HepG2 (cell line): ENCODE results near the gene PIM3. TPM values are rescaled to one million over a fixed set of nuclear protein-coding genes. Genes with fewer than 3 reads are reported as not detected.
A peak's percentile ranks its signal among the peaks of the same experiment; 100 is the strongest.

Experiments
- AHDC1 ChIP-seq: sonication (generic); formaldehyde crosslinking; IDR thresholded peaks from 2 replicates; pipeline ENCODE4 v1.5.1; 2020; ENCODE audit warnings: mild to moderate bottlenecking, missing genetic modification reagents, borderline replicate concordance
- ARNT ChIP-seq: fragments of 450-650 bp; IDR thresholded peaks from 2 replicates; pipeline ENCODE4 v1.6.1; 2017
- CBFB ChIP-seq: sonication (generic); formaldehyde crosslinking; IDR thresholded peaks from 2 replicates; pipeline ENCODE4 v1.4.0; 2020; ENCODE audit warnings: missing genetic modification reagents
- CBX2 ChIP-seq, 2 experiments: fragments of 200-600 bp in 1 of 2; sonication (generic); formaldehyde crosslinking in 1 of 2; IDR thresholded peaks; 2 replicates each; pipeline versions ENCODE4 v1.7.0 to v1.8.1; 2018 to 2022; ENCODE audit warnings: low read depth in 2 of 2, low read length in 1 of 2, mild to moderate bottlenecking in 1 of 2, missing genetic modification reagents in 1 of 2
- FOXA3 ChIP-seq: IDR thresholded peaks from 2 replicates; pipeline ENCODE4 v1.6.1; 2016; ENCODE audit warnings: missing genetic modification reagents, missing compliant biosample characterization
- FOXC1 ChIP-seq: sonication (generic); formaldehyde crosslinking; IDR thresholded peaks from 2 replicates; pipeline ENCODE4 v1.8.0; 2022; ENCODE audit warnings: mild to moderate bottlenecking, missing genetic modification reagents, borderline replicate concordance
- GATAD2A ChIP-seq: IDR thresholded peaks from 2 replicates; pipeline ENCODE4 v1.6.1; 2016
- MBD4 ChIP-seq: IDR thresholded peaks from 2 replicates; pipeline ENCODE4 v1.6.1; 2012; ENCODE audit warnings: low read length, inconsistent platforms, borderline replicate concordance
- MLX ChIP-seq: IDR thresholded peaks from 2 replicates; pipeline ENCODE4 v1.6.1; 2016
- NCOA5 ChIP-seq: sonication (generic); formaldehyde crosslinking; IDR thresholded peaks from 2 replicates; pipeline ENCODE4 v1.4.0; 2020; ENCODE audit warnings: missing genetic modification reagents
- NCOR1 ChIP-seq: fragments of 200-600 bp; sonication (generic); IDR thresholded peaks from 2 replicates; pipeline ENCODE4 v1.7.0; 2017; ENCODE audit warnings: antibody characterized with exemption, low read length, borderline replicate concordance
- NR3C1 ChIP-seq: sonication (generic); formaldehyde crosslinking; IDR thresholded peaks from 2 replicates; pipeline ENCODE4 v1.4.0; 2020; ENCODE audit warnings: missing genetic modification reagents
- TBX3 ChIP-seq: fragments of 450-650 bp; IDR thresholded peaks from 2 replicates; pipeline ENCODE4 v1.6.1; 2017; ENCODE audit warnings: antibody characterized with exemption, mild to moderate bottlenecking, inconsistent platforms, borderline replicate concordance
- TIGD3 ChIP-seq: sonication (generic); formaldehyde crosslinking; IDR thresholded peaks from 2 replicates; pipeline ENCODE4 v1.5.1; 2020; ENCODE audit warnings: mild to moderate bottlenecking, missing genetic modification reagents, borderline replicate concordance
- ZNF160 ChIP-seq: sonication (generic); formaldehyde crosslinking; IDR thresholded peaks from 2 replicates; pipeline ENCODE4 v1.8.0; 2022; ENCODE audit warnings: mild to moderate bottlenecking, inconsistent platforms, missing genetic modification reagents
- ZNF235 ChIP-seq: sonication (generic); formaldehyde crosslinking; IDR thresholded peaks from 2 replicates; pipeline ENCODE4 v1.8.1; 2023; ENCODE audit warnings: mild to moderate bottlenecking, missing genetic modification reagents, borderline replicate concordance
- ZNF296 ChIP-seq: sonication (generic); formaldehyde crosslinking; conservative IDR thresholded peaks from 2 replicates; pipeline ENCODE4 v1.5.0; 2020; ENCODE audit warnings: mild to moderate bottlenecking, missing genetic modification reagents
- ZNF337 ChIP-seq: sonication (generic); formaldehyde crosslinking; IDR thresholded peaks from 2 replicates; pipeline ENCODE4 v1.5.1; 2020; ENCODE audit warnings: missing genetic modification reagents, low read depth, mild to moderate bottlenecking, borderline replicate concordance
- ZNF580 ChIP-seq: IDR thresholded peaks from 2 replicates; pipeline ENCODE4 v1.6.1; 2016; ENCODE audit warnings: low read depth, borderline replicate concordance
- ZUFSP ChIP-seq: sonication (generic); formaldehyde crosslinking; IDR thresholded peaks from 2 replicates; pipeline ENCODE4 v1.9.0; 2021; ENCODE audit warnings: missing genetic modification reagents, mild to moderate bottlenecking, borderline replicate concordance
- polyA plus RNA-seq, 8 experiments: library from polyadenylated mRNA; depleted of rRNA in 3 of 8; stranded (reverse) in 7 of 8; unstranded in 1 of 8; fragments of >200 nt; fragmentation: Illumina TruSeq in 4 of 8; extraction: Trizol in 4 of 8; gene quantifications; 2 replicates each; pipeline versions ENCODE4 v1.2.1 to v1.2.3, GENCODE V29; 2011 to 2016; ENCODE audit warnings: low read depth in 4 of 8, missing spikeins in 1 of 8, mixed read lengths in 1 of 8; ENCODE audit not compliant: insufficient read depth in 1 of 8
- total RNA-seq, 5 experiments: library from RNA; depleted of rRNA; stranded (reverse); fragments of >200 nt; fragmentation: Illumina TruSeq; extraction: Trizol; gene quantifications; 2 replicates each; pipeline ENCODE4 v1.2.3, GENCODE V29; 2016; ENCODE audit warnings: low read depth in 1 of 5

PIM3 gene
- total and polyA plus RNA-seq, 2 of the 13 experiments (the other 11 are each of a cell fraction or from before 2014, with no cell fraction given): 21.6 to 31.2 TPM

GRCh38 chr22:49955581-49956417 is 4.8 kb upstream of the PIM3 start (continued):
- TF ChIP-seq ZUFSP (CRISPR knock-in tag) (no peak), MBD4 (no peak), MLX (CRISPR knock-in tag) (0 out of 2 replicates have a peak, but pooled peaks have one; percentile 52), TIGD3 (CRISPR knock-in tag) (no peak), GATAD2A (peak; percentile 54), ZNF235 (CRISPR knock-in tag) (no peak), ARNT (no peak), FOXC1 (no peak; the same call in 1 of the 2 replicates), ZNF337 (no peak), ZNF580 (CRISPR knock-in tag) (no peak), CBX2 (IDR thresholded peaks at IDR 0.05; ENCODE audit: low read depth, low read length) (no peak), CBX2 (CRISPR knock-in tag; IDR thresholded peaks at IDR 0.05; ENCODE audit: low read depth) (peak; percentile 80; the same call in 1 of the 2 replicates), AHDC1 (CRISPR knock-in tag) (no peak), FOXA3 (CRISPR knock-in tag) (peak; percentile 8; the same call in 1 of the 2 replicates), ZNF160 (CRISPR knock-in tag) (no peak), NCOR1 (no peak), CBFB (CRISPR knock-in tag) (peak; percentile 34; the same call in 1 of the 2 replicates), TBX3 (no peak), NCOA5 (CRISPR knock-in tag) (no peak), NR3C1 (CRISPR knock-in tag) (no peak), ZNF296 (peak; percentile 90; the same call in 1 of the 2 replicates)
